AG10803 (cell line): ENCODE measurements around the gene HOXD9.

Source experiments
- DNase-seq: peaks from one replicate; pipeline ENCODE4 v3.0.0; 2010; ENCODE audit warnings: low read depth
- H3K4me3 ChIP-seq: 2 replicates; pipeline ENCODE4 v1.5.1; 2011; ENCODE audit warnings: mild to moderate bottlenecking, low read length, control low read depth
- TF ChIP-seq, protein P1 (sequence below): conservative IDR thresholded peaks from 2 replicates; pipeline ENCODE4 v1.5.1; 2011; ENCODE audit warnings: mild to moderate bottlenecking, low read length, control low read depth, inconsistent platforms

The HOXD9 gene

DNA sequence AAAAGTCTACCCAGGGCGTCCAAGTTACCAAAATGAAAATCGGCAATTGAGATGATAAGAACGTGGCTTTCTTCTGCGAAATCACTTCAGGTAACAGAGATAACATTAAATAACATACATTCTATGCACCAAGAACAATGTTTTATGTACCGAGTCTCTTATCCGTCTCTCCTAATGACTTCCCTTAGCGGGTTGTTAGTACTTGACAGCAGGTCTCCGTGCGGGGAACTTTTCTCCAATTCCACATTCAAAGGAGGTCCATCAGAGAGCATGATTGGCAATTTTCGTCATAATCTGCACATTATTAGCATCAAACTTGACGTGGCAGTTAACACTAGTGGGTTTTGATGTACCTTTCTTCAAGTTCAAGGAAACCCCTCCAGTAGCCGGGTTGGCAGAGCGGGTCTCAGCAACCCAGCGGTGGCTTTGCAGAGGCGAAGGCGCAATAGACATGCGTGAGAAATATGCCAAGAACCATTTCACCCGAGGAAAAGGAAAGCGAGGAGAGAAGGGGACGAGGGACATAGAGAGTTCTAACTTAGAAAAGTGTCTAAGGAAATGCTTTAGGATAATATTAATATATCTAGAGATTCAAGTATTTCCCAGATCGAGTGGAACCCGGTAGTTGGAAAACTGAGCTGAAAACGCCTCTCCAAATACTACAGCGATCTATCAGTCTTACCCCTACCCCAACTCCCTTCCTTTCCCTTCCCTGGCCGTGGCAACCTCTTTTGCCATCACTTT, 43.8 kb upstream of the HOXD9 start:
- H3K4me3 ChIP-seq = no peak overlapping the region
- no peak for DNase-seq
- TF ChIP-seq, protein P1, sequence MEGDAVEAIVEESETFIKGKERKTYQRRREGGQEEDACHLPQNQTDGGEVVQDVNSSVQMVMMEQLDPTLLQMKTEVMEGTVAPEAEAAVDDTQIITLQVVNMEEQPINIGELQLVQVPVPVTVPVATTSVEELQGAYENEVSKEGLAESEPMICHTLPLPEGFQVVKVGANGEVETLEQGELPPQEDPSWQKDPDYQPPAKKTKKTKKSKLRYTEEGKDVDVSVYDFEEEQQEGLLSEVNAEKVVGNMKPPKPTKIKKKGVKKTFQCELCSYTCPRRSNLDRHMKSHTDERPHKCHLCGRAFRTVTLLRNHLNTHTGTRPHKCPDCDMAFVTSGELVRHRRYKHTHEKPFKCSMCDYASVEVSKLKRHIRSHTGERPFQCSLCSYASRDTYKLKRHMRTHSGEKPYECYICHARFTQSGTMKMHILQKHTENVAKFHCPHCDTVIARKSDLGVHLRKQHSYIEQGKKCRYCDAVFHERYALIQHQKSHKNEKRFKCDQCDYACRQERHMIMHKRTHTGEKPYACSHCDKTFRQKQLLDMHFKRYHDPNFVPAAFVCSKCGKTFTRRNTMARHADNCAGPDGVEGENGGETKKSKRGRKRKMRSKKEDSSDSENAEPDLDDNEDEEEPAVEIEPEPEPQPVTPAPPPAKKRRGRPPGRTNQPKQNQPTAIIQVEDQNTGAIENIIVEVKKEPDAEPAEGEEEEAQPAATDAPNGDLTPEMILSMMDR = no peak

DNA sequence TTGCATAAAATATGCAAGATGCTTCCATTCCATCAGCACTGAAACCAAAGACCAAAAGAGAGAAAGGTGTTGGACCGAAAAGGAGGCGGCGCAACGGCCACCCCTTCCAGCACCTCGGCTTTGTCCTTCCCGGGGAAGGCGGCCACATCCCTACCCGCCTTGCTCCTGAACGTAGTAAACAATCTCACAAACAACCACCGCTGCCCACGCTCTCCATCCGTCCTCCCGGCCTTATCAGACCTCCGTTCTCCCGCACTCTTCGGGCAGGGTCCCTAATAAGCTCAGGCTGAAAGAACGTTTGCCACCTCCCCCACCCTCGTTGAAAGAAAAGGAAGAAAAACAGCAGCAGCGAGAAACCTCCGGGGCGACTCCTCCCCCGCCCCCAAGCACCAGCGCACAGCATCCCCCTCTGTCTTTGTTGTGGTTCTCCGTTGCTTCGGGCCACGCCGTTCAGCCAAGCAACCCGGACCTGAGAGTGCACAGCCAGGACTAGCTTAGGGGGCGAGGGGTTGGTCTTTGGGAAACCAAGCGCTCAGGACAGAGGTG, 43.2 kb upstream of the HOXD9 start:
- TF ChIP-seq, protein P1 = no peak
- H3K4me3 ChIP-seq = no peak overlapping the region; the same call in 1 of the 2 replicates

DNA sequence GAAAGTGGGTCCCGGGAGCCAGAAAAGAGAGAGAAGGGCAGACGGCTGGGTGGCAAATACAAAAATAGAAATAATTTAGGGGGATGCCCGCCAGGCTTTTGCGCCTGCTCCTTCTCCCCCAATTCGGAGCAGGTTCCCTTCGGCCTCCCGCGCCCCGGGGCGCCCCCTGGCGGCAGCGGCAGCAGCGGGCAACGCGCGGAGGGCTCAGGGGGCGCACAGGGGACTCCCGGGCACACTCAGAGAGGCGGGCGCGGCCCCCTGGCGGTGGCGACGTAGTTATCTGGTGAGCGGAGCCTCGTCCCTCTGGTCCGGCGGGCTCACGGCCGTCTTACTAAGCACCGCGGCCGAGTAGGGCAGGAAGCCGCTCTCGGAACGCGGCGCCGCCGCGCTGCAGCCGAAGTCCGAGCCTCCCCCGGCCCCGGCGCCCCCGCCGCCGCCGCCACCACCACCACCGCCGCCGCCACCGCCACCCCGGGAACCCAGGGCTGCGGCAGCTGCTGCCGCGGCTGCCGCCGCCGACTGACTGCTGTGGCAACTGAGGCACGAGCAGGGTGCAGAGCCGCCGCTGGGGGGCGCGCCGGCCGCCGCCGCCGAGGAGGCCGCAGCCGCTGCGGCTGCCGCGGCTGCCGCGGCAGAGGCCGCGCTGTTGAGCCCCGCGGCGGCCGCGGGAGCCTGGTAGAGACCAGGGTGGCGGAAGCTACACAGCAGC, 42.5 kb upstream of the HOXD9 start:
- TF ChIP-seq, protein P1 = peak; percentile 46
- H3K4me3 ChIP-seq = no peak overlapping the region; the same call in none of the 2 replicates
- peak; percentile 52 for DNase-seq

More for the DNA sequence above, 43.2 kb upstream of the HOXD9 start:
- no peak for DNase-seq

DNA sequence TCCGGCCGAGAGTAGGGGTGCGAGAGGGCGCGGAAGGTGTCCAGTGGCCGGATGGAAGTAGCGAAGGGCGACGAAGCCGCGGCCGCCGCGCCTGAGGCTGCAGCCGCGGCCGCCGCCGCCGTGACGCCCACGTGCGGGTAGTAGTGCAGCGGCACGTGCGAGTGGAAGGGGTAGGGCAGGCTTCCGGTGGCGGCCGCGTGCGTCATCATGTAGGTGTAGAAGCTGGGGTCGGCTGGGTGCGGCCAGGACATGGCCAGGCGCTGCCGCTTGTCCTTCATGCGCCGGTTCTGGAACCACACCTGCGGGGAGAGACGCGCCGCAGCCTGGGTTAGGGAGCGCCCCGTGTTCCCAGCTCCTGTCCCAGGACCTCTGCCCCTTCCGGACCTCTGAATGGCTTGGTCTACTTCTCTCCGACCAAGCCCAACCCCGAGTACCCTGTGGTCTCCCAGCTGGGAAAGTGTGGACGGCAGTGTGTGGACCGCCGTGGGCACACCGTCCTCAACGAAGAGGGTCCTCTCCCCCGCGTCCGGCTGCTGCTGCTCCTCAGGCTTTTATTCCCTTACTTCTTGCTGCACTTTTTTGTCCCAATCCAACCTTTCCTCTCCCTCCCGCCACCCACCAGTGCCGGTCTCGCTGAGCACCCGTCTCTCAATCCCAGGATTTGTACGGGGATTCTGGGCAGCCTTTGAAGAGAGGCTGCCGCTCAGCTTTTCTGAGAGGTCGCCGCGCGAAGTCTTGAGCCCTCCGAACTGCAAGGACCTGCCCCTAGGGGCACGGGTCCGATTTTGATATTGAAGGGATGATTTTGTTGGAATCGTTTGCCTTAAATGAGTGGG, 41.8 kb upstream of the HOXD9 start:
- TF ChIP-seq, protein P1 = no peak
- H3K4me3 ChIP-seq = no peak overlapping the region
- no peak for DNase-seq

DNA sequence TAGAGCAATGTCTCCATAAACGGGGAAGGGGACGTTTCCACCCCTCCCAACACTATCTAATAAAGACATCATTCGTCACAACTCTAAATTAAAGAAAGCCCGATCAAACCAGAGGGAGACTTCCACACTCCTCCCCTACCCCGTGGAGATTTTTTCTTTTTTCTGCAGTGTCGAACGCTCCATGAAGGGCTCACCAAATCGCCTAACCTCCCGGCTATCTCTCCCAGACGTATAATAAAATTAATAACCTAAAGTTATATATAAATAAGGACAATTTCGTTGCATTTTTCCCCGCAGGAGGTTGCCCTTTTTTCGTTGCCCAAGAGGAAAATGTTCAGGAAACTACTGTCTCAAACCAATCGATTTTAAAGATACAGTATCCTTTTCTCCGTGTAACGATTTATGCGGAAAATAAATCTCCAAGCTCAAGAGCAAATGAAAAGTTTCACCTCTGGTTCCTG, 41.1 kb upstream of the HOXD9 start:
- DNase-seq = no peak
- no peak overlapping the region for H3K4me3 ChIP-seq
- TF ChIP-seq, protein P1 = no peak

DNA sequence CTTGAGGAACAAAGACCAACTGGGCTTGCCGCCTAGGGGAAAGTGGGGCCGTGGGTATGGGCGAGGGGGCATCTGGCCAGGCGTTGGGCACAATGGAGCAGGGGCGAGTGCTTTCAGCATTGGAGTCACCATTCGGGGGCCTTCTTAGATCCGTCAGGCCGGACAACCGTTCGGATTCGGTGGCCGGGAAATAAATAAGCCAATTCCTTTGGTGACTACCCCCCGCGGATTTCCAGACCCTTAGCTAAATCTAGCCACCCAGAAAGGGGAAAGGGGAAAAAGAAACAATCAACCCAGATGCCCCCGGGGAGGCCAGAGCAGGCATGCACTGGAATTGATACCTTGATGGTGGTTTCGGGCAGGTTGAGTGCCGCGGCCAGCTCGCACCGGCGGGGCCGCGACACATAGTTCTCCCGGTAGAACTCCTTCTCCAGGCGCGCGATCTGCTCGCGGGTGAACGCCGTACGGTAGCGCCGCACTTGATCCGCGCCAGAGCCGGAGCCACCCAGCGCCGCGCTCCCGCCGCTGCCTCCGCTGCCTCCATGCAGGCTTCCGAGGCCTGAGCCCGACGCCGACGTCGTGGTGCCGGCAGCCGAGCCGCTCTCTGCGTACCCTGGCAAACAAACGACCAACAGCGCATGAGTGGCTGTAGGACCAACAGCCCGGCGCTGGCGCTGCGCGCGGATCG, 40.5 kb upstream of the HOXD9 start:
- no peak overlapping the region for H3K4me3 ChIP-seq
- DNase-seq = no peak
- TF ChIP-seq, protein P1 = no peak
